Fibroblast of lung (primary cell): ENCODE data around the gene TBX19. TPM values are rescaled to one million over a fixed set of nuclear protein-coding genes. Genes with fewer than 3 reads are reported as not detected.

Source experiments
- DNase-seq, 2 donors: peaks; one replicate each; pipeline versions ENCODE4 v3.0.0 to v3.0.0-alpha.2; 2010; ENCODE audit warnings: low read depth in 2 of 2
- H2AFZ ChIP-seq: 2 replicates; pipeline ENCODE4 v1.5.1; 2012; ENCODE audit warnings: low read length, control low read depth, inconsistent platforms
- H3K27ac ChIP-seq: 2 replicates; pipeline ENCODE4 v1.5.1; 2011; ENCODE audit warnings: low read length, control low read depth; ENCODE audit not compliant: insufficient read depth
- H3K27me3 ChIP-seq: 2 replicates; pipeline ENCODE4 v1.5.1; 2011; ENCODE audit warnings: mild to moderate bottlenecking, low read length; ENCODE audit not compliant: control insufficient read depth, insufficient read depth
- H3K36me3 ChIP-seq: 2 replicates; pipeline ENCODE4 v1.5.1; 2011; ENCODE audit warnings: low read length; ENCODE audit not compliant: control insufficient read depth, insufficient read depth
- H3K4me1 ChIP-seq: 2 replicates; pipeline ENCODE4 v1.5.1; 2011; ENCODE audit warnings: low read length; ENCODE audit not compliant: control insufficient read depth, insufficient read depth; ENCODE audit errors: extremely low read depth
- H3K4me2 ChIP-seq: 2 replicates; pipeline ENCODE4 v1.5.1; 2011; ENCODE audit warnings: low read length, control low read depth; ENCODE audit not compliant: insufficient read depth; ENCODE audit errors: extremely low read depth
- H3K4me3 ChIP-seq, 4 experiments: fragments of 200-600 bp in 1 of 4; sonication (generic) in 1 of 4; replicated peaks in 1 of 4; 2 replicates each; pipeline ENCODE4 v1.5.1; 2011 to 2016; ENCODE audit warnings: low read length in 4 of 4, low read depth in 3 of 4, mild to moderate bottlenecking in 3 of 4, control low read depth in 2 of 4, inconsistent platforms in 1 of 4, mixed read lengths in 1 of 4; ENCODE audit not compliant: insufficient read depth in 1 of 4; ENCODE audit errors: control extremely low read depth in 1 of 4
- H3K79me2 ChIP-seq: 2 replicates; pipeline ENCODE4 v1.5.1; 2012; ENCODE audit warnings: mild to moderate bottlenecking, low read length, inconsistent platforms; ENCODE audit not compliant: control insufficient read depth, insufficient read depth
- H3K9ac ChIP-seq: 2 replicates; pipeline ENCODE4 v1.5.1; 2011; ENCODE audit warnings: mild to moderate bottlenecking, low read length, control low read depth; ENCODE audit not compliant: insufficient read depth
- H3K9me3 ChIP-seq: 2 replicates; pipeline ENCODE4 v1.5.1; 2012; ENCODE audit warnings: low read depth, low read length; ENCODE audit not compliant: control insufficient read depth, insufficient read depth
- H4K20me1 ChIP-seq: 2 replicates; pipeline ENCODE4 v1.5.1; 2011; ENCODE audit warnings: low read length; ENCODE audit not compliant: control insufficient read depth, insufficient read depth; ENCODE audit errors: extremely low read depth
- CTCF ChIP-seq, 2 donors: IDR thresholded peaks in 1 of 2; conservative IDR thresholded peaks in 1 of 2; 1 replicate in 1 of 2; 2 replicates in 1 of 2; pipeline ENCODE4 v1.5.1; 2011 to 2012; ENCODE audit warnings: low read length in 2 of 2, control low read depth in 1 of 2, inconsistent platforms in 1 of 2, low read depth in 1 of 2, mild to moderate bottlenecking in 1 of 2
- EZH2 ChIP-seq: IDR thresholded peaks from 2 replicates; pipeline ENCODE4 v1.5.1; 2012; ENCODE audit warnings: low read length, control low read depth, mild to moderate bottlenecking; ENCODE audit errors: missing control alignments
- polyA plus RNA-seq, 2 donors: library from polyadenylated mRNA; depleted of rRNA in 1 of 2; stranded (reverse) in 1 of 2; unstranded in 1 of 2; fragments of >200 nt; gene quantifications; 2 replicates each; pipeline ENCODE4 v1.2.1, GENCODE V29; 2011 to 2012; ENCODE audit warnings: missing spikeins in 1 of 2
- total RNA-seq: library from RNA; depleted of rRNA; stranded (reverse); fragments of >200 nt; gene quantifications from 2 replicates; pipeline ENCODE4 v1.2.1, GENCODE V29; 2014

TBX19 gene
- total and polyA plus RNA-seq, 2 donors (not counting 1 experiment from before 2014, with no cell fraction given) = 0.94 to 1.2 TPM

GRCh38 chr1:168312718-168313604, 32.3 kb downstream of the TBX19 start:
- no peak overlapping the region for H3K4me2 ChIP-seq
- H3K9ac ChIP-seq = no peak overlapping the region
- no peak overlapping the region for H3K4me3 ChIP-seq
- no peaks in the 10 kb centered on the region for H3K4me1 ChIP-seq
- no peaks in the 10 kb centered on the region for H3K9me3 ChIP-seq
- no peaks in the 10 kb centered on the region for H3K36me3 ChIP-seq
- H3K27me3 ChIP-seq = no peaks in the 10 kb centered on the region
- DNase-seq = peak in 1 of 2 donors; percentile 18
- no peaks in the 10 kb centered on the region for H3K79me2 ChIP-seq
- TF ChIP-seq EZH2 = no peak
- no peak for TF ChIP-seq CTCF (conservative IDR thresholded peaks at IDR 0.05 in 1 of 2, IDR thresholded peaks at IDR 0.05 in 1 of 2; ENCODE audit: low read depth in 1 of 2, low read length in 2 of 2)
- H4K20me1 ChIP-seq = no peaks in the 10 kb centered on the region
- no peak overlapping the region for H2AFZ ChIP-seq
- H3K27ac ChIP-seq = no peak overlapping the region

GRCh38 chr1:168316142-168316541, 35.5 kb downstream of the TBX19 start:
- Histone ChIP-seq H3K36me3 (no peaks in the 10 kb centered on the region), H3K4me1 (peaks cover 2% of the 10 kb centered on the region), H3K4me2 (no peak overlapping the region), H3K9me3 (no peaks in the 10 kb centered on the region), H3K79me2 (no peaks in the 10 kb centered on the region), H3K27ac (no peak overlapping the region), H2AFZ (no peak overlapping the region), H3K9ac (no peak overlapping the region), H4K20me1 (no peaks in the 10 kb centered on the region), H3K27me3 (no peaks in the 10 kb centered on the region), H3K4me3 (no peak overlapping the region)
- TF ChIP-seq CTCF (conservative IDR thresholded peaks at IDR 0.05 in 1 of 2, IDR thresholded peaks at IDR 0.05 in 1 of 2; ENCODE audit: low read depth in 1 of 2, low read length in 2 of 2) (no peak), EZH2 (no peak)
- DNase-seq = no peak

GRCh38 chr1:168317309-168317708, 36.6 kb downstream of the TBX19 start:
- Histone ChIP-seq H3K9ac (no peak overlapping the region), H4K20me1 (no peaks in the 10 kb centered on the region)

More at GRCh38 chr1:168317309-168317708, 36.6 kb downstream of the TBX19 start:
- Histone ChIP-seq H3K27ac (no peak overlapping the region), H3K9me3 (no peaks in the 10 kb centered on the region), H3K79me2 (no peaks in the 10 kb centered on the region), H3K27me3 (no peaks in the 10 kb centered on the region), H3K4me3 (no peak overlapping the region), H3K4me1 (peaks cover 2% of the 10 kb centered on the region), H2AFZ (no peak overlapping the region), H3K36me3 (no peaks in the 10 kb centered on the region), H3K4me2 (no peak overlapping the region)
- TF ChIP-seq CTCF (conservative IDR thresholded peaks at IDR 0.05 in 1 of 2, IDR thresholded peaks at IDR 0.05 in 1 of 2; ENCODE audit: low read depth in 1 of 2, low read length in 2 of 2) = no peak
- no peak for TF ChIP-seq EZH2
- no peak for DNase-seq
